Measurements from ENCODE around the gene PIK3R1.

The PIK3R1 gene

DNA sequence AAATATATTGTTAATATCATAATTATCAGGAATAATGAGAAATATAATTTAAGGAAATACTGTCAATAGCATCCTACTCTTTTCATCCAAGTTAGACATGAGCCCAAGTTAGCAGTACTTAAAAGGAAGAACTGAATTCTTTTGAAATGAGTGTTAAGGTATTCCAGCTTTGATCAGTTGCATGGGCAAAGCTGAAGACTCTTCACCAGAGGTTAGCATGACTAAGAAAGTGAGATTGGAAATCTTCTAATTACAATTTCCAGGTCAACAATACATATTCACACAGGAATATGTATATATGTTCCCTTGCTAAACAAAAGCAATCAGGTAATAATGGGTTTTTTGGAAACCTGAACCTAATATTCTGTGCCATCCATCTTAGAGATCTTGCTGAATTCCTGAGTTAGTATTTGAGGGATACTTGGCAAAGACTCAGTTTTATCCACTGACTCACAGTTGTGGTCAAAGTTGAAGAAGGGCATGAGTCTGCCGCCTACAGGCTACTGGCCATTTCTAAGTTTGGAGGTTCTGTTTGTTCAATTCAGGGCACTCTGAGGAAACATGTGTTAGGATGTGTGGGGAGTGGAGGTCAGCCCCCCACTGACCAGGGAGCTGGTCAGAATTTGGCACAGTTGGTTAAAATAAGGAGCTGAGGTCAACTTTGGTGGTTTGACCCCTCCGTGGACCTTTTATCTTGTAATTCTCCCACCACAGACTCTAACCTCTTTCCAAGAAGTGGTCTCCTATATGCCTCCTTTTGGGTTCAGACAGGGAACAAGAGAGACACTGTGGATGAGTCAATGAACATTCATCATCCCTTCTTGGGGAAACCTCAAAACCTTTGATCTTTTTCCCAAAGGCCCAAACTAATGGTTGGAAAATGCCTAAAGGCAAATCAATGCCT, 118.3 kb downstream of the PIK3R1 start:
- DNase-seq = no peak

- DNase-seq = no peak
Observed at GRCh38 chr5:68334553-68334886, 119.0 kb downstream of the PIK3R1 start.

DNA sequence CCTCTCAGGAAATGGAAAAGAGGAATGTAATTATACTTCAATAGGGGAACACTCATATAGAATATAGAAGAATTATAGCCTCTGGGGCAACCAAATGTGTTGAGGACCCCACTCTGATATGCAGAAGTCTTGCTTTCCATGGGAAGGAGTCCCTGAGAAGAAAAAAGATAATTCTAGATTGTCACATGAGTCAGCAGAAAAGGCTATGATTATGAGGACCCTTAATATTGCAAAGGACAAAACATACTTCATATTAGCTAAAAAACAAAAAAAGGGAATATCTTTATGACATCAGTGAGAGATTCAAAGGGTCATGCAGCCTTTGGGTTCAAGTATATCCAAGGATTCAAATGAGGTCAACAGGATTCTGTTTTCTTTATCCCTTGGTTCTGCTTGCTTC, 119.5 kb downstream of the PIK3R1 start:
- no peak for DNase-seq

DNA sequence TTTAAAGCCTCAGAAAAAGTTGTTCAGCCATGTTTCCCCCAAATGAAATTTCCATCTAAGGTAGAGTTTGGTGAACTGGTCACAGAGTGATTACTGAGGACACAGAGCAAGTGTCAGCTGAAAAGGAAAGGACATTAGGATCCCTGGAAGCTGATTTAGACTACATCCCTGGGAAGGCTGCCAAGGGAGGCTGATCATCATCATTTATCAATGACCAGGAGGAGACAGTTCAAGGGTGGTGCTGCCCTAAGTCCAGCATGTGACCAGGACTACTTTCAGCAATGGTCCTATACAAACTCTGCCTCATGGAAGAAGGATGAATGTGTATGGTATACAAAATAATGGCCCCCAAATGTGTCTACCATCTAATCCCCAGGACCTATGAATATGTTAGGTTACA, 120.6 kb downstream of the PIK3R1 start:
- DNase-seq = no peak

DNA sequence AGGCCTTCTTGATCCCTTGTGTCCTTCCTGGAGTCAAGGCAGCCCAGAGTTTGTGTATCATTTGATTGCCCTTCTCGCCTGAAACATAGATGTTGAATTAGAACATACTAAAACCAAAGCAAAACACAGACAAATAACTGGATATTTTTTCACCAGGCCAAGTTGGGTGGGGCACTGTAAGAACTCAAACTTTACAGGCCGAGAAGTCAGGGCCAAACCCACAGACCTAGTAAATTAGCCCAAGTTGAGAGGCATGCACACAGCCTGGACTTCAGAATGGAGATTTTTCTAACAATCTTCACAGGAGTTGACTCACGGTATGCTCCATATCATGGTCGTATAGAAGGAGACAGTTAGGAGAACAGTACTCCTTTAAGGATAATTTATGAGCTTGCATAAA, 121.7 kb downstream of the PIK3R1 start:
- DNase-seq = no peak

GRCh38 chr5:68339921-68340321, 124.4 kb downstream of the PIK3R1 start:
- no peak for DNase-seq

- no peak for DNase-seq
Observed at GRCh38 chr5:68341006-68341405, 125.5 kb downstream of the PIK3R1 start.

DNA sequence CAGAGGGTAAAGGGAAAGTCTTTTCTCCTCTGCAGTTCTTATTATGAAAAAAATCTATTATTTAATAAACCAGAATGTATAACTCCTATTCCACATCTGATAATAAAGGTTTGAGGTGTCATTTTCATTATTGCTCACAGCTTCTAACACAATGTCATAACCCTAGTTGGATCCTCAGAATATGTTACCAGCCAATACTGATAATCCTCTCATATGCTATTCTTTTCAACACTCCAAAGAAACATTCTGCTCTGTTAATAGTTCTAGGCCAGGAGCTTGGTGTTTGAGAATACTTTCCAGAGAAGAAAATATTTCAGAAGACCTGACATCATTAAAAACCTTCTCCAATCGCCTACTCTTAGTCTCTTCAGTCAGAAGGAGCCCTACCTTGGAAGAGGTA, 127.1 kb downstream of the PIK3R1 start:
- no peak for DNase-seq

DNA sequence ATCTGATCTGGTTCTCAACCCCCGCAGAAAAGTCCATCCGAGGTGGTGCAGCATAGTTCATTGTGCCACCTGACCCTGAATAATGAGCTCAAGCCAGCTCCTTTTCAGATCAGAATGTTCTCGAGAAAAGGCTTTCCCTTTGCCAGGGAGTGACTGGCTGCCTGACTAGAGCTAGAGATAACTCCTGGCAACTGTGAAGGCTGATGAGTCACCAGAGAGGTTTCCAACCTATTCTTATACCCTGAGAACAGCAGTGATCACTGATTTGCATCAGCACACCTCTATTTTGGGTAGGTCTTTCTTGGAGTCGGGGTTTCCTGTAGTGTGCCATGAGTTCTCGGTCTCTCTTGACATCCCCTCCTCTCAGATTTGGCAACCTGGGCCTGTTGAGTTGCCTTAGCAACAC, 127.9 kb downstream of the PIK3R1 start:
- no peak for DNase-seq

GRCh38 chr5:68344447-68345111, 129.0 kb downstream of the PIK3R1 start:
- no peak for DNase-seq

DNA sequence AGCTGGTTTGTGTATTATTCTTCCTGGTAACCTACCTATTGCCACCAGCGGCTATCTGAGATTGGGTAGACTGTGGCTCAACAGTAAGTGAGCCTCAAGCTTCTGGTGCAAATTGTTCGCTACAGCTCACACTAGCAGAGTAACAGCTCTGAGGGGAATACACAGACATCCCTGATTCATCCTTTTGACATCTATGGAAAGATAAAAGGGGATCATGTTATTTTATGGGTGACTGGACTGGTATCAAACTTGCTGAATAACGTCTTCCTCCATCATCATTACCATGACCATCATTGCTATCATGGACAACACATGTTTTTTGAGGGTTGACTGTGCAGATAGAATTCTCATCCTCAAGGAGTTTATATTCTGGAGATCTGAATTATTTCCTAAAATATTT, 129.6 kb downstream of the PIK3R1 start:
- no peak for DNase-seq

- DNase-seq = no peak
Observed at GRCh38 chr5:68345582-68345981, 130.0 kb downstream of the PIK3R1 start.

DNA sequence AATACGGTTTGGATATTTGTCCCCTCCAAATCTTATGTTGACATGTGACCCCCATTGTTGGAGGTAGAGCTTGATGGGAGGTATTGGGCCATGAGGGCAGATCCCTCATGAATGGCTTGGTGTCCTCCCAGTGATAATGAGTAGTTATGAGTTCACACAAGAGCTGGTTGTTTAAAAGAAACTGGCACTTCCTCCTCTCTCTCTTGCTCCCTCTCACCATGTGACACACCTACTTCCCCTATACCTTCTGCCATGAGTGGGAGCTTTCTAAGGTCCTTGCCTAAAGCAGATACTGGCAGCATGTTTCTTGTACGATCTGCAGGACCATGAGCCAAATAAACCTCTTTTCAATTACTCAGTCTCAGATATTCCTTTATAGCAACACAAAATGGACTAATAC, 132.0 kb downstream of the PIK3R1 start:
- no peak for DNase-seq

DNA sequence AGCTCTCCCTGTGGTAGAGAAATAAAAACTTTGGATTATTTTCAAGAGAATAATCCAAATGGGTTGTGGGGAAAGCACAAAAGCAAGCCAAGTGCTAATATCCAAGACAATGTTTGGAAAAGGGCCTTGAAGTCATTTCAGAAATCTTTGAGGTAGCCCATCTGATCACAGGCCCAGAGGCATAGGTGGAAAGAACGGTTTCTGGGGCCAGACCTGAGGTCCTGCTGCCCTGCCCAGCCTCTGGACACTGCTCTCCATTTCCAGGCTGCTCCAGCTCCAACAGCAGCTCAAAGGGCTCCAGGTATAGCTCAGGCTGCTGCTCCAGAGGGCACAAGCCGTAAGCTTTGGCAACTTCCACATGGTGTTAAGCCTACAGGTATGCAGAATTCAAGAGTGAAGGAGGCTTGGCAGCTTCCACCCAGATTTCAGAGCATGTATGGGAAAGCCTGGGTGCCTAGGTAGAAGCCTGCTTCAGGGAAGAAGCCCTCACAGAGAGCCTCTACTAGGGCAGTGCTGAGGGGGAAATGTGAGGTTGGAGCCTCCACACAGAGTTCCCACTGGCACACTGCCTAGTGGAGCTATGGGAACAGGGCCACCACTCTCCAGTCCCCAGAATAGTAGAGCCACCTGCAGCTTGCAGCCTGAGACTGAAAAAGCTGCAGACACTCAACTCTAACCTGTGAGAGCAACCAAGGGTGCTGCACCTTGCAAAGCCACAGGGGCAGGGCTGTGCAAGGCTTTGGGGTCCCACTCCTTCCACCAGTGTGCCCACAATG, 133.1 kb downstream of the PIK3R1 start:
- DNase-seq = no peak

GRCh38 chr5:68350176-68350575, 134.6 kb downstream of the PIK3R1 start:
- DNase-seq = no peak

Data from SHP77 treated with DMSO at 0.1 percent for 48 hours (cell line).